HepG2 (cell line): ENCODE results near the gene DST. TPM values are rescaled to one million over a fixed set of nuclear protein-coding genes. Genes with fewer than 3 reads are reported as not detected.

Source experiments
- AHDC1 ChIP-seq: sonication (generic); formaldehyde crosslinking; IDR thresholded peaks from 2 replicates; pipeline ENCODE4 v1.5.1; 2020; ENCODE audit warnings: mild to moderate bottlenecking, missing genetic modification reagents, borderline replicate concordance
- BATF2 ChIP-seq: sonication (generic); formaldehyde crosslinking; IDR thresholded peaks from 2 replicates; pipeline ENCODE4 v1.8.0; 2022; ENCODE audit warnings: mild to moderate bottlenecking, missing genetic modification reagents, moderate library complexity
- HMGA1 ChIP-seq: sonication (generic); formaldehyde crosslinking; conservative IDR thresholded peaks from 2 replicates; pipeline ENCODE4 v1.4.0; 2020; ENCODE audit warnings: missing genetic modification reagents
- HOXA3 ChIP-seq: sonication (generic); formaldehyde crosslinking; IDR thresholded peaks from 2 replicates; pipeline ENCODE4 v1.5.0; 2020; ENCODE audit warnings: missing genetic modification reagents
- KDM3A ChIP-seq: IDR thresholded peaks from 2 replicates; pipeline ENCODE4 v1.6.1; 2018; ENCODE audit warnings: low read depth, missing compliant biosample characterization
- MTERF4 ChIP-seq: sonication (generic); formaldehyde crosslinking; IDR thresholded peaks from 2 replicates; pipeline ENCODE4 v1.8.0; 2023; ENCODE audit warnings: mild to moderate bottlenecking, missing genetic modification reagents
- ZC3H13 ChIP-seq: sonication (generic); formaldehyde crosslinking; IDR thresholded peaks from 2 replicates; pipeline ENCODE4 v1.8.1; 2023; ENCODE audit warnings: mild to moderate bottlenecking, missing genetic modification reagents, moderate library complexity
- ZFP82 ChIP-seq: sonication (generic); formaldehyde crosslinking; IDR thresholded peaks from 2 replicates; pipeline ENCODE4 v1.5.1; 2020; ENCODE audit warnings: mild to moderate bottlenecking, missing genetic modification reagents, borderline replicate concordance
- ZHX2 ChIP-seq, 2 experiments: sonication (generic) in 1 of 2; formaldehyde crosslinking in 1 of 2; IDR thresholded peaks; 2 replicates each; pipeline versions ENCODE4 v1.6.1 to v1.9.0; 2014 to 2022; ENCODE audit warnings: antibody characterized with exemption in 1 of 2, borderline replicate concordance in 1 of 2, inconsistent platforms in 1 of 2, low read depth in 1 of 2, missing genetic modification reagents in 1 of 2
- ZMAT5 ChIP-seq: sonication (generic); formaldehyde crosslinking; IDR thresholded peaks from 2 replicates; pipeline ENCODE4 v1.5.0; 2020; ENCODE audit warnings: mild to moderate bottlenecking, low read depth, missing genetic modification reagents, borderline replicate concordance
- ZMYM3 ChIP-seq: sonication (generic); formaldehyde crosslinking; IDR thresholded peaks from 2 replicates; pipeline ENCODE4 v1.5.1; 2020; ENCODE audit warnings: mild to moderate bottlenecking, missing genetic modification reagents
- ZNF264 ChIP-seq: sonication (generic); formaldehyde crosslinking; IDR thresholded peaks from 2 replicates; pipeline ENCODE4 v1.4.0; 2020; ENCODE audit warnings: missing genetic modification reagents
- ZNF713 ChIP-seq: sonication (generic); formaldehyde crosslinking; IDR thresholded peaks from 2 replicates; pipeline ENCODE4 v1.4.0; 2020; ENCODE audit warnings: mild to moderate bottlenecking, missing genetic modification reagents
- ZNF775 ChIP-seq: sonication (generic); formaldehyde crosslinking; IDR thresholded peaks from 2 replicates; pipeline ENCODE4 v1.4.0; 2020; ENCODE audit warnings: missing genetic modification reagents, mild to moderate bottlenecking, moderate library complexity, borderline replicate concordance
- polyA plus RNA-seq, 8 experiments: library from polyadenylated mRNA; depleted of rRNA in 3 of 8; stranded (reverse) in 7 of 8; unstranded in 1 of 8; fragments of >200 nt; fragmentation: Illumina TruSeq in 4 of 8; extraction: Trizol in 4 of 8; gene quantifications; 2 replicates each; pipeline versions ENCODE4 v1.2.1 to v1.2.3, GENCODE V29; 2011 to 2016; ENCODE audit warnings: low read depth in 4 of 8, missing spikeins in 1 of 8, mixed read lengths in 1 of 8; ENCODE audit not compliant: insufficient read depth in 1 of 8
- total RNA-seq, 5 experiments: library from RNA; depleted of rRNA; stranded (reverse); fragments of >200 nt; fragmentation: Illumina TruSeq; extraction: Trizol; gene quantifications; 2 replicates each; pipeline ENCODE4 v1.2.3, GENCODE V29; 2016; ENCODE audit warnings: low read depth in 1 of 5

DST gene
- total and polyA plus RNA-seq, 2 of the 13 experiments (the other 11 are each of a cell fraction or from before 2014, with no cell fraction given) = 64.4 to 89.0 TPM

- TF ChIP-seq ZHX2 (IDR thresholded peaks at IDR 0.05; ENCODE audit: low read depth) (no peak), ZHX2 (CRISPR knock-in tag; IDR thresholded peaks at IDR 0.05; ENCODE audit: borderline replicate concordance) (no peak), AHDC1 (CRISPR knock-in tag) (no peak; the same call in 1 of the 2 replicates), ZNF775 (CRISPR knock-in tag) (no peak), ZNF713 (CRISPR knock-in tag) (no peak), ZNF264 (CRISPR knock-in tag) (no peak), BATF2 (CRISPR knock-in tag) (no peak), HMGA1 (CRISPR knock-in tag) (no peak), HOXA3 (CRISPR knock-in tag) (no peak), KDM3A (no peak), ZFP82 (CRISPR knock-in tag) (no peak), MTERF4 (no peak), ZMYM3 (CRISPR knock-in tag) (no peak), ZMAT5 (CRISPR knock-in tag) (no peak), ZC3H13 (no peak)
Measured at GRCh38 chr6:56450882-56451739, 191.6 kb downstream of the DST start (continued).
